LHCN-M2 (cell line): Measurements from ENCODE around the gene NUP133. TPM values are rescaled to one million over a fixed set of nuclear protein-coding genes. Genes with fewer than 3 reads are reported as not detected.
"Not testable (repeated sequence)": the region's sequence is repeated elsewhere in the genome, so short reads cannot be mapped to it uniquely, and the experiment has no call there.

Experiments used
- DNase-seq: peaks from one replicate; pipeline ENCODE4 v3.0.0-alpha.2; 2012; ENCODE audit warnings: low read depth
- polyA plus RNA-seq: library from polyadenylated mRNA; unstranded; fragments of >200 nt; gene quantifications from one replicate; pipeline ENCODE4 v1.2.1, GENCODE V29; 2012; ENCODE audit warnings: missing spikeins
- total RNA-seq: library from RNA; depleted of rRNA; stranded (reverse); fragments of >200 nt; gene quantifications from 2 replicates; pipeline ENCODE4 v1.2.3, GENCODE V29; 2014; rRNA removed

NUP133 gene
- total RNA-seq, result 33.3 and 36.3 TPM in 2 replicates
- 9.8 TPM for polyA plus RNA-seq

GRCh38 chr1:229507951-229508822, at the start of gene NUP133:
TSS of gene NUP133 (minus strand) at chr1:229508341. CDS start at chr1:229508249, 92 bp downstream.
- peak; percentile 97 for DNase-seq

- DNase-seq, result no peak
Measured at GRCh38 chr1:229557200-229557850, 49.2 kb upstream of the NUP133 start.

DNA sequence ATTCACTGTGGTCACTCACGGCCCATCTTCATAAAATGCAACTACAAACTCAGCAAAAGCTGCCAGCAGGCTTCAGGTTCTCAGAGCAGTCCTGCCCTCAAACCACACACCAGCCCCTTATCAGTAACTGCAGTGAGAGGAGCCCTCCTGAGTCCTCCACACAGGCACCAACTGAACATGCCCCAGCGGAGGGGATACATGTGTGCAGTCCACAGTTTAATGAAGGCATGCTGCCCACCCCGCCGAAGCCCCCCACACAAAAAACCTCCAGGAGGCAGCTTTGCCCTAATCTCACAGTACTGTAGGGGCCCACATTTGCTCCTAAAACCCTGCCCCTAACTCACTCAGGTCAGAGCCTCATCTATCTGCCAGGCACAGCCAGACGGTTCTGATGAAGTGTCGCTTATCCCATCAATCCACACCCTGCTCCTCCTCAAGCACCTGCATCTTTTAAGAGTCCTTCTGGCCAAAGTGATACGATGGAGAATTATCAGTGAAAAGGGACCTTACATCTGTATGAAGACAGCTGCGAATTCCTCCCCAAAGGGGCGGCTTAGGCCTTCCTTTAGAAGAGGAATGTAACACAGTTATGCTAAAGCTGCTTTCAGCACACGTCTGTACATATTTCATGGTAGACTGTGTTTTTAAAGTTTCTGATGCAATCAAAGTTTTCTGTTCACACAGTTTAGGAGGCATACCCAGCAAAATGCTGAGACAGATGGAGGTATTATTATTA, 46.9 kb upstream of the NUP133 start:
- DNase-seq, result no peak

DNA sequence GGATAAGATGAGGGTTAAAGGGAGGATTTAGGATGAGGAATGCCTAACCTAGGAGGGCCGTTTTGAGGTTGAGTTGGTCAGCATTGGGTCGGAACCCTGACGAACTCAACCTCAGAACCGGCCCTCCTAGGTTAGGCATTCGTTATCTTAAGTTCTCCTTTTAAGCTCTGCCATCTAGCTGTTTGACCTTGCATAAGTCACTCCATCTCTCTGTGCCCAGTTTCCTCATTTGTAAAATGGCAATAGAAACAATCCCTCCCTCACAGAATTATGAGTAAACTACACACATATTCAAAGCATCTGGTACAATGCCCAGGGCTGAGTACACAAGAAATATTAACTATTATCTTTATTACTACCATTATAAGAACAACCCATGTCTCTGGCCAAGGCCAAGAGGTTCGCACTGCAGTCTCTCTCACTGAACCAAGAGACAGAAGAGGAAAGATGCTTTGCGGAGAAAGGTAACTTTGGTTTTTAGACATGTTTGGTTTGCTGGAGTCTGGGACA, 45.5 kb upstream of the NUP133 start:
- no peak for DNase-seq

DNA sequence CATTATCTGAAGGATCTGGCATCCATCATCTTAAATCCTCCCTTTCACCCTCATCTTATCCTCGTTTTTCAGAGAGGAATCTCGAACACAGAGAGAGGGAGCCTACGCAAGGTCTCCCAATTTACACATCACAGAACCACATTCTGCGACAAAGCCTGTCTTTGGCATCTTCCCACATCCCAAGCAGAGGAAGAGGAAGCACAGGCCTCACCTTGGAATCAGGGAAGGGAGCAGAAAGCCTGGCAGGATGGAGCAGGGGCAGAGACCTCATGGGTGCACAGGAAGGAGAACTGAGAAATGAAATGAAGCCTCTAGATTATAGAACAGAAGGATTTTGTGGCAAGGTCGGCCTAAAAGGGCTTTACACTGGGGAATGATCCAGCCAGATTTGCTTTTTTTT, 44.6 kb upstream of the NUP133 start:
- no peak for DNase-seq

GRCh38 chr1:229550812-229551567, 42.8 kb upstream of the NUP133 start:
- no peak for DNase-seq

- no peak for DNase-seq
Measured at GRCh38 chr1:229547542-229547941, 39.4 kb upstream of the NUP133 start.

GRCh38 chr1:229544587-229544986, 36.4 kb upstream of the NUP133 start:
- DNase-seq, result no peak

DNA sequence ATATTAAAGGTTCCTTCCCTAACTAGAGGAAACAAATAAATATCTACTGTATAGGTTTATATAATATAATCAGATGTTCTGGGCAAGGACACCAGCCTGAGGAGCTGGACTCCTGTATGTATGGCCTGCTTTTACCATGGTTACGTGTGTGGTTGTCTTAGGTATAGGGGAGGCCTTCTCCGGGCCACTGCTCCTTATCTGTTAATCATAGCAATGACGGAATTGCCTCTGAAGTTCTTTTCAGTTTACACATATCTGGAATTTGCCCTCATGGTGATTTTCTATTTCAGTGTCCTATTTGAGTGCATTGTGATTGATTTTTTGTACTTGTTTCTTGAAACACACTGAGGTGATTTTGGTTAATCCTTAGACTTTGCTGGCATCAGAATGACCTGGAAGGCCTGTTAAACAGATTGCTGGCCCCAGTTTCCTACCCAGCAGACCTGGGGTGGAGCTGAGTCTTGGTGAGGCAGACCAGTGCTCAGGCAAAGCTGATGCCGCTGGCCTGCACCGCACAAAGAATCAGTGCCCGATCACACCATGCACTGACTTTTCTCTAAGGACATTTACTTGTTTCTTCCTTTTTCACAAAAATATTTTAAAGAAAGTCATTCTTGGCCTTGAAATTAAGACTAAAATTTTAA, 31.8 kb upstream of the NUP133 start:
- no peak for DNase-seq

DNA sequence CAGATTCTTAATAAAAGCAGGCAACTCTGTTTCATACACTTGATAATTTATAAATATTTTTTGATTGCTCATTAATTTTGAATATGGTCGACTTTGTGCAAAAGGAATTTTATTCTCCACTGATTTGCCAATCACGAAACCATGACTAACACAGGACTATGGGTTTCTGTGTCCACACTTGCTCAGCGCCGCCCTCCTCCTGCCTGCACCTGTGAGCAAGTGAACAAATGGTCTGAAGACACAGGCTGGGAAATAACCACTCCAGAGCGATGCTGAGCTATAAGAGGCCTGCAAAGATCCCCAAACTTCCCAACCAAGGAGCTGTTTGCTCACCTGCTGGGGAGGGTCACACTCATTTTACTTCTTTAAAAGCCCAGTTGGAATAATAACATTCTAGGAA, 30.8 kb upstream of the NUP133 start:
- no peak for DNase-seq

DNA sequence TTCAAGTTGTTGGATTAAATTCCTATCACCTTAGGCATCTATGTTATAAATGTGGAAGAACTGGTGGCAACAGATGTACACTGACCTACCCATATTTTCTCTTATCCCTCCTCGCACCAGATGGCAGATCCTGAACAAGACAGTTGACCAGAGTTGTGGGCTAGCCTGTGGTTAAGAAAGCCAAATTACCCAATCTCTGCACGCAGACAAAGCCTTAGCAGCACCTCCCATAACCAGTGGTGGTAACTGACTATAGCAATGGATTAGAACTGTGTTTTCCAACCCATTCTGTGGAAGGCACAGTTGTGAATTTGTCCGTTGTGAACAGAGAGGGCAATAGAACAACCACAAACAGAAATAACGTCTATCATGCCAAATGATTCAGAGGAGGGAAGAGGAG, 29.8 kb upstream of the NUP133 start:
- peak; percentile 83 for DNase-seq

GRCh38 chr1:229536982-229537381, 28.8 kb upstream of the NUP133 start:
- DNase-seq, result no peak

DNA sequence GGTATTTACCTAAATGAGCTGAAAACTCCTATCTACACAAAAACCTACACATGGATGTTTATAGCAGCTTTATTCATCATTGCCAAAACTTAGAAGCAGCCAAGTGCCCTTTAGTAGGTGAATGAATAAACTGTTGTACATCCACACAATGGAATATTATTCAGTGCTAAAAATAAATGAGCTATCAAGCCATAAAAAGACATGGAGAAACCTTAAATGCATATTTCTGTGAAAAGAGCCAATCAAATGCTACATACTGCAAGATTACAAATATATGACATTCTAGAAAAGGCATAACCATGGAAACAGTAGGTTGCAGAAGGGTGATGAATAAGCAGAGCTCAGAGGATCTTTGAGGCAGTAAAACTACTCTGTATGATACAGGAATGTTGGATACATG, 27.1 kb upstream of the NUP133 start:
- no peak for DNase-seq

DNA sequence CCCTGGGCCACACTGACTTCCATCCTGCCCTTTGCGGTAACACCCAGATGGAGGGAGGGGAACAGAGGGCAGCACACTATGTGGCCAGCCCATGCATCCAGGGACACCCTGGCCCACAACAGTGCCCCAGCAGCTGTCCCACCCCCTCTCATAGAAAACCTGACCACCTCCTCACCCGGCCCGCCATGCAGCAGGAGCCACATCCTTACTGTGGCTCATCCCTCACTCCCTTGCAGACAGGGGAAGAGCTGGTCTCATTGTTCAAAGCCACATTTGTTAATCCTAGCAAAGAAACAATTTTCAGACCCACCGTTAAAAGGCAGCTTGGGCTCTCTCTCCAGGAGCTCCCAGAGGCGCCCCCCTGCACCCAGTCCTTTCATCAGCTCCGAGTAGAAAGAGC, 23.2 kb upstream of the NUP133 start:
- DNase-seq, result no peak

DNA sequence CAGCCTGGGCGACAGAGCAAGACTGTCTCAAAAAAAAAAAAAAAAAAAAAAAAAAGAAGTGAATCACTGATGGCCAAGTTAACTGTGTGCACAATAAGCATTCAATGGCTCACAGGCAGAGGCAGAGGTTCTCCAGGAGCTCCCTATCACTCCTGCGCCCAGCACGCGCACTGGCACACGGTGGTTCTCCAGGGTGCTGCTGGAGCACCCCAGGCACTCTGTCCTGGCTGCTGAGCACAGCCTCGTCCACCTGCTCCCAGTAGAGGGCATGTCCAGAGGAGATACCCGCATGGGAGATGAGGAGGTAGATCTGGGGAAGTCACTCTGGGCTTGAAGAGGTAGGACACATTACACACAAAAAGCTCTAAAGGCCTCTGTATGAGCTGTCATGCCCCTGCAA, 21.5 kb upstream of the NUP133 start:
- no peak for DNase-seq

- no peak for DNase-seq
Measured at GRCh38 chr1:229526695-229527094, 18.6 kb upstream of the NUP133 start.

- DNase-seq, result no peak
Measured at GRCh38 chr1:229523052-229523451, 14.9 kb upstream of the NUP133 start.

DNA sequence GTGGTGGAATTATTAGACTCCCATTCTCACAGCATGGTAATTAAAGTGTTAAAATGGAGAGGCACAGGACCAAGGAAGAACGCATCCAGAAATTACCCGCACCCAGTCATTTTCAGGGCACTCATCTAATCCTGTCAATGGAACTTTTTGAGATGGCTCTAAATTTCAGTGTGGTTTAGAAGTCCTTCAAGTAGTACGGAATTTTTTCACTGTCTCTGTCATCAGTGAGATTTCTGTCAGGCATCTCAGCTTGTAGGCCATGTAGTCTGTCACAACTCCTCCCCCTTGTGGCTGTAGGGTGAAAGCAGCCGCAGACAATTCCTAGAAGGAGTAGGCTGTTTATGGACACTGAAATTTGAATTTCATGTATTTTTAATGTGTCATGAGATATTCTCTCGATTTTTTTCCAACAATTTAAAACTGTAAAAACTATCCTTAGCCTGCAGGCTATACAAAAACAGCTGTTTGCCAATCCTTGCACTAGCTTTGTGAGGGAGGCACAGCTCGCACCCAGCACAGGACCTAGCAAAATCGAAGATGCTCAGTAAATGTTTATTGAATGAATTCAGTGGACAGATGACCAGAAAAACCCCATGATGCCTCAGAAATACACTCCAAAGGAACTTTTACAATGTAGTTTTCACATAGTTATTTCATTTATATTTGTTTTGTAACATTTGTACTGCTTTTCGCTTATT, 6.6 kb upstream of the NUP133 start:
- DNase-seq, result peak; percentile 67

GRCh38 chr1:229511625-229512024, 3.5 kb upstream of the NUP133 start:
- not testable (repeated sequence) for DNase-seq

DNA sequence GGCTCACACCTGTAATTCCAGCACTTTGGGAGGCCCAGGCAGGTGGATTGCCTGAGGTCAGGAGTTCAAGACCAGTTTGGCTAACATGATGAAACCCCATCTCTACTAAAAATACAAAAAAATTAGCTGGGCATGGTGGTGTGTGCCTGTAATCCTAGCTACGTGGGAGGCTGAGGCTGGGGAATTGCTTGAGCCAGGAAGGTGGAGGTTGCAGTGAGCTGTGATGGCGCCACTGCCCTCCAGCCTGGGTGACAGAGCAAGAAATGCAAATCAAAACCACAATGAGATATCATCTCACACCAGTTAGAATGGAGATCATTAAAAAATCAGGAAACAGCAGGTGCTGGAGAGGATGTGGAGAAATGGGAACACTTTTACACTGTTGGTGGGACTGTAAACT, 3.1 kb upstream of the NUP133 start:
- not testable (repeated sequence) for DNase-seq
